SK-N-SH (cell line): ENCODE results near the gene USP48.

Experiments used
- CTCF ChIP-seq: fragments of 200-600 bp; sonication (generic); IDR thresholded peaks from 2 replicates; pipeline ENCODE4 v1.6.1; 2017; ENCODE audit warnings: antibody characterized with exemption, mild to moderate bottlenecking, moderate library complexity
- EZH2phosphoT487 ChIP-seq: fragments of 200-600 bp; sonication (generic); IDR thresholded peaks from 2 replicates; pipeline ENCODE4 v1.6.1; 2017; ENCODE audit warnings: low read depth, mixed run types, mild to moderate bottlenecking, antibody characterized with exemption, moderate library complexity, borderline replicate concordance
- NFIC ChIP-seq: IDR thresholded peaks from 2 replicates; pipeline ENCODE4 v1.4.0; 2012; ENCODE audit warnings: borderline replicate concordance

- TF ChIP-seq CTCF = no peak
- TF ChIP-seq EZH2phosphoT487 = no peak
- no peak for TF ChIP-seq NFIC
Observed at GRCh38 chr1:21664806-21665588, 118.0 kb downstream of the USP48 start.
